ENCODE measurements around the gene OR7C1. TPM values are rescaled to one million over a fixed set of nuclear protein-coding genes. Genes with fewer than 3 reads are reported as not detected.

OR7C1 gene
- total and polyA plus RNA-seq, 10 of the 15 experiments (the other 5 are each of a cell fraction or from before 2014, with no cell fraction given), result 0.04 to 0.06 TPM; not detected in 8

GRCh38 chr19:14817052-14817451 lies 17.9 kb downstream of the OR7C1 start:
- no peak for FAIRE-seq
- RAD21 ChIA-PET (ENCODE audit: unreplicated experiment), result no interaction called here
- no peaks in the 10 kb centered on the region for H3K4me1 ChIP-seq (ENCODE audit: control insufficient read depth, insufficient read depth, low read length)
- SMC1A ChIA-PET (ENCODE audit: uncharacterized antibody, unreplicated experiment), result no interaction called here
- no TSS peak for BruUV-seq (replicated peaks)
- H3K27me3 ChIP-seq (replicated peaks in 1 of 2; ENCODE audit: control insufficient read depth in 2 of 2, insufficient read depth in 2 of 2, low read length in 1 of 2), result no peaks in the 10 kb centered on the region
- ATAC-seq, result no peak
- no peaks in the 10 kb centered on the region for H3K79me2 ChIP-seq (ENCODE audit: control insufficient read depth, insufficient read depth, low read length)
- H3K27ac ChIP-seq (ENCODE audit: control insufficient read depth, insufficient read depth), result no peak overlapping the region
- no peak overlapping the region for H3K4me3 ChIP-seq
- POLR2A ChIA-PET, result no interaction called here
- 3% methylated on average over 3 of the region's 3 CpGs for WGBS (ENCODE audit: insufficient coverage, insufficient replicate concordance, low lambda C conversion rate, missing lambda C conversion rate)
- no peak overlapping the region for H2AFZ ChIP-seq (ENCODE audit: control insufficient read depth, low read depth, low read length)
- TF ChIP-seq SREBF2 (IDR thresholded peaks at IDR 0.05; ENCODE audit: low read length) (no peak), RELB (IDR thresholded peaks at IDR 0.05; ENCODE audit: low read depth) (no peak), EZH2 (IDR thresholded peaks at IDR 0.05; ENCODE audit: borderline replicate concordance, control insufficient read depth, low read depth, low read length) (no peak), KLF5 (IDR thresholded peaks at IDR 0.05; ENCODE audit: partially characterized antibody) (no peak), SUPT20H (IDR thresholded peaks at IDR 0.05; ENCODE audit: borderline replicate concordance, control insufficient read depth, low read depth, low read length) (no peak), HDAC2 (IDR thresholded peaks at IDR 0.05) (no peak), BCL3 (IDR thresholded peaks at IDR 0.05; ENCODE audit: borderline replicate concordance, insufficient read depth, low read depth, low read length, poor library complexity, severe bottlenecking) (no peak), SMAD1 (IDR thresholded peaks at IDR 0.05; ENCODE audit: low read depth, partially characterized antibody) (no peak), WRNIP1 (IDR thresholded peaks at IDR 0.05; ENCODE audit: borderline replicate concordance, low read depth, low read length) (no peak)
- TF ChIP-seq, protein P1, sequence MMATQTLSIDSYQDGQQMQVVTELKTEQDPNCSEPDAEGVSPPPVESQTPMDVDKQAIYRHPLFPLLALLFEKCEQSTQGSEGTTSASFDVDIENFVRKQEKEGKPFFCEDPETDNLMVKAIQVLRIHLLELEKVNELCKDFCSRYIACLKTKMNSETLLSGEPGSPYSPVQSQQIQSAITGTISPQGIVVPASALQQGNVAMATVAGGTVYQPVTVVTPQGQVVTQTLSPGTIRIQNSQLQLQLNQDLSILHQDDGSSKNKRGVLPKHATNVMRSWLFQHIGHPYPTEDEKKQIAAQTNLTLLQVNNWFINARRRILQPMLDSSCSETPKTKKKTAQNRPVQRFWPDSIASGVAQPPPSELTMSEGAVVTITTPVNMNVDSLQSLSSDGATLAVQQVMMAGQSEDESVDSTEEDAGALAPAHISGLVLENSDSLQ (IDR thresholded peaks at IDR 0.05), result no peak
- TF ChIP-seq, protein P2, sequence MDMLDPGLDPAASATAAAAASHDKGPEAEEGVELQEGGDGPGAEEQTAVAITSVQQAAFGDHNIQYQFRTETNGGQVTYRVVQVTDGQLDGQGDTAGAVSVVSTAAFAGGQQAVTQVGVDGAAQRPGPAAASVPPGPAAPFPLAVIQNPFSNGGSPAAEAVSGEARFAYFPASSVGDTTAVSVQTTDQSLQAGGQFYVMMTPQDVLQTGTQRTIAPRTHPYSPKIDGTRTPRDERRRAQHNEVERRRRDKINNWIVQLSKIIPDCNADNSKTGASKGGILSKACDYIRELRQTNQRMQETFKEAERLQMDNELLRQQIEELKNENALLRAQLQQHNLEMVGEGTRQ (IDR thresholded peaks at IDR 0.05; ENCODE audit: borderline replicate concordance, low read depth, low read length), result no peak
- TF ChIP-seq, protein P3, sequence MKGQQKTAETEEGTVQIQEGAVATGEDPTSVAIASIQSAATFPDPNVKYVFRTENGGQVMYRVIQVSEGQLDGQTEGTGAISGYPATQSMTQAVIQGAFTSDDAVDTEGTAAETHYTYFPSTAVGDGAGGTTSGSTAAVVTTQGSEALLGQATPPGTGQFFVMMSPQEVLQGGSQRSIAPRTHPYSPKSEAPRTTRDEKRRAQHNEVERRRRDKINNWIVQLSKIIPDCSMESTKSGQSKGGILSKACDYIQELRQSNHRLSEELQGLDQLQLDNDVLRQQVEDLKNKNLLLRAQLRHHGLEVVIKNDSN (IDR thresholded peaks at IDR 0.05; ENCODE audit: borderline replicate concordance, extremely low read length, insufficient read depth, low read depth, low read length), result no peak
- H4K20me1 ChIP-seq (ENCODE audit: control insufficient read depth, insufficient read depth), result no peaks in the 10 kb centered on the region
- H3K9ac ChIP-seq (ENCODE audit: control insufficient read depth, insufficient read depth, low read length), result no peak overlapping the region
- H3K4me2 ChIP-seq (ENCODE audit: control insufficient read depth, insufficient read depth), result no peak overlapping the region
- in situ Hi-C loops (cut with MboI) (no loop called here), intact Hi-C loops (cut with micrococcal nuclease; ENCODE audit: unreplicated experiment) (no loop called here)
- no peak for DNase-seq (ENCODE audit: low read depth, low spot score)
- H3K9me3 ChIP-seq (replicated peaks; ENCODE audit: control insufficient read depth, insufficient read depth, low read length), result no peaks in the 10 kb centered on the region
- CTCF ChIA-PET, result no interaction called here
- no peaks in the 10 kb centered on the region for H3K36me3 ChIP-seq (ENCODE audit: control insufficient read depth in 2 of 2, insufficient read depth in 2 of 2, low read length in 1 of 2)

Measured in GM12878 (cell line).